ENCODE data around the gene C1QC. TPM values are rescaled to one million over a fixed set of nuclear protein-coding genes. Genes with fewer than 3 reads are reported as not detected.

C1QC gene
- total and polyA plus RNA-seq, 2 donors (not counting 1 experiment from before 2014, with no cell fraction given) = not detected

- Mint-ChIP-seq H3K27me3 (peaks cover 55% of the 10 kb centered on the region), H3K4me1 (no peaks in the 10 kb centered on the region), H3K27ac (no peak overlapping the region), H3K4me3 (no peak overlapping the region), H3K9me3 (ENCODE audit: insufficient read depth) (no peaks in the 10 kb centered on the region)
- H3K4me3 ChIP-seq (ENCODE audit: control extremely low read depth in 1 of 5, extremely low read depth in 1 of 5, insufficient read depth in 1 of 5, low read depth in 2 of 5, low read length in 4 of 5) = no peak overlapping the region
- ChIA-PET POLR2A (no interaction called here), CTCF (no interaction called here)
- H3K36me3 ChIP-seq (replicated peaks in 1 of 2; ENCODE audit: control extremely low read depth in 1 of 2, control insufficient read depth in 1 of 2, extremely low read depth in 1 of 2, insufficient read depth in 2 of 2, low read length in 1 of 2) = no peaks in the 10 kb centered on the region
- H3K4me1 ChIP-seq (ENCODE audit: control insufficient read depth in 2 of 2, insufficient read depth in 2 of 2, low read length in 2 of 2) = no peaks in the 10 kb centered on the region
- peaks cover 0 to 8% (median 0%) of the 10 kb centered on the region in 4 experiments for H3K27me3 ChIP-seq (replicated peaks in 1 of 4; ENCODE audit: control extremely low read depth in 1 of 4, control insufficient read depth in 3 of 4, insufficient read depth in 4 of 4, low read length in 3 of 4)
- TF ChIP-seq EZH2 (IDR thresholded peaks at IDR 0.05; ENCODE audit: borderline replicate concordance, insufficient read depth, low read depth, low read length, poor library complexity, severe bottlenecking) = no peak
- TF ChIP-seq CTCF (IDR thresholded peaks at IDR 0.05) = no peak
- 12% methylated on average over 7 of the region's 10 CpGs for WGBS (ENCODE audit: insufficient coverage)
- no peak for DNase-seq
- no peak overlapping the region for H2AFZ ChIP-seq (ENCODE audit: insufficient read depth, low read depth, low read length, poor library complexity, severe bottlenecking)
- H3K27ac ChIP-seq (ENCODE audit: low read length in 2 of 2) = no peak overlapping the region
- no peaks in the 10 kb centered on the region for H4K20me1 ChIP-seq (ENCODE audit: control insufficient read depth, insufficient read depth, low read length, poor library complexity, severe bottlenecking)
- H3K9me3 ChIP-seq (ENCODE audit: control extremely low read depth in 1 of 3, control insufficient read depth in 2 of 3, insufficient read depth in 1 of 3, low read length in 2 of 3) = no peaks in the 10 kb centered on the region
- intact Hi-C loops (cut with micrococcal nuclease) = no loop called here
- no peak for ATAC-seq (ENCODE audit: low read depth)
- H3K4me2 ChIP-seq (replicated peaks; ENCODE audit: low read depth, low read length, poor library complexity, severe bottlenecking) = no peak overlapping the region
- no peak overlapping the region for H3K9ac ChIP-seq (ENCODE audit: low read length)
- no peaks in the 10 kb centered on the region for H3K79me2 ChIP-seq (ENCODE audit: control insufficient read depth, insufficient read depth, low read length)
These were observed 36.3 kb upstream of the C1QC start for GRCh38 chr1:22607154-22607553.

GRCh38 chr1:22608361-22608760, 35.1 kb upstream of the C1QC start:
- CTCF ChIA-PET = no interaction called here
- POLR2A ChIA-PET = no interaction called here
- 83% methylated on average over 1 of the region's 3 CpGs for WGBS (ENCODE audit: insufficient coverage)
- H3K9me3 ChIP-seq (ENCODE audit: control extremely low read depth in 1 of 3, control insufficient read depth in 2 of 3, insufficient read depth in 1 of 3, low read length in 2 of 3) = no peaks in the 10 kb centered on the region
- H3K27ac ChIP-seq (ENCODE audit: low read length in 2 of 2) = no peak overlapping the region
- intact Hi-C loops (cut with micrococcal nuclease) = no loop called here
- no peak overlapping the region for H3K27ac Mint-ChIP-seq
- H4K20me1 ChIP-seq (ENCODE audit: control insufficient read depth, insufficient read depth, low read length, poor library complexity, severe bottlenecking) = no peaks in the 10 kb centered on the region
- H3K27me3 ChIP-seq (replicated peaks in 1 of 4; ENCODE audit: control extremely low read depth in 1 of 4, control insufficient read depth in 3 of 4, insufficient read depth in 4 of 4, low read length in 3 of 4) = peaks cover 0 to 13% (median 0%) of the 10 kb centered on the region in 4 experiments
- H3K36me3 ChIP-seq (replicated peaks in 1 of 2; ENCODE audit: control extremely low read depth in 1 of 2, control insufficient read depth in 1 of 2, extremely low read depth in 1 of 2, insufficient read depth in 2 of 2, low read length in 1 of 2) = no peaks in the 10 kb centered on the region
- no peaks in the 10 kb centered on the region for H3K9me3 Mint-ChIP-seq (ENCODE audit: insufficient read depth)
- H3K79me2 ChIP-seq (ENCODE audit: control insufficient read depth, insufficient read depth, low read length) = no peaks in the 10 kb centered on the region
- peaks cover 65% of the 10 kb centered on the region for H3K27me3 Mint-ChIP-seq
- no peaks in the 10 kb centered on the region for H3K4me1 Mint-ChIP-seq
- no peaks in the 10 kb centered on the region for H3K4me1 ChIP-seq (ENCODE audit: control insufficient read depth in 2 of 2, insufficient read depth in 2 of 2, low read length in 2 of 2)
- H3K4me2 ChIP-seq (replicated peaks; ENCODE audit: low read depth, low read length, poor library complexity, severe bottlenecking) = no peak overlapping the region
- no peak for TF ChIP-seq EZH2 (IDR thresholded peaks at IDR 0.05; ENCODE audit: borderline replicate concordance, insufficient read depth, low read depth, low read length, poor library complexity, severe bottlenecking)
- no peak for TF ChIP-seq CTCF (IDR thresholded peaks at IDR 0.05)
- H3K4me3 ChIP-seq (ENCODE audit: control extremely low read depth in 1 of 5, extremely low read depth in 1 of 5, insufficient read depth in 1 of 5, low read depth in 2 of 5, low read length in 4 of 5) = no peak overlapping the region
- no peak overlapping the region for H2AFZ ChIP-seq (ENCODE audit: insufficient read depth, low read depth, low read length, poor library complexity, severe bottlenecking)
- H3K4me3 Mint-ChIP-seq = no peak overlapping the region
- no peak overlapping the region for H3K9ac ChIP-seq (ENCODE audit: low read length)
- no peak for DNase-seq
- no peak for ATAC-seq (ENCODE audit: low read depth)

All from B cell (primary cell).